GM12801 (cell line): ENCODE measurements around the gene SCYL1.

Experiments used
- CTCF ChIP-seq: IDR thresholded peaks from one replicate; pipeline ENCODE4 v1.5.1; 2011; ENCODE audit warnings: control low read depth; ENCODE audit not compliant: insufficient read length; ENCODE audit errors: extremely low read depth

Gene SCYL1

DNA sequence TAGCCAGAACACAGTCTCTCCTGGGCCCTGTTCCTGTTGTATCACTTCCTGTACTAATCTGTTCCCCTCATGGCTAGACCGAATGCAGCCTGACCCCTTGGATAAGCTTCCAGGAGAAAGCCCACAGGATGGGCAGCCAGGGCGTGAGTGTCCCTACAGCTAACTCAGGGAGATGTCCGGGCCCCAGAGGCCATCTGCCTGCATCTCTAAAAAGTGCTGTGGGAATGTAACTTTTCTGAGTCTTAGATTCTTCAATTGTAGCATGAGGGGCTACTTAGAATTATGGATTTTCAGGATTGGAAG is 33.8 kb upstream of the SCYL1 start:
- TF ChIP-seq CTCF: no peak

- no peak for TF ChIP-seq CTCF
Measured at GRCh38 chr11:65491614-65492386, 33.1 kb upstream of the SCYL1 start.

GRCh38 chr11:65492387-65492636 is 32.6 kb upstream of the SCYL1 start:
- TF ChIP-seq CTCF: no peak

DNA sequence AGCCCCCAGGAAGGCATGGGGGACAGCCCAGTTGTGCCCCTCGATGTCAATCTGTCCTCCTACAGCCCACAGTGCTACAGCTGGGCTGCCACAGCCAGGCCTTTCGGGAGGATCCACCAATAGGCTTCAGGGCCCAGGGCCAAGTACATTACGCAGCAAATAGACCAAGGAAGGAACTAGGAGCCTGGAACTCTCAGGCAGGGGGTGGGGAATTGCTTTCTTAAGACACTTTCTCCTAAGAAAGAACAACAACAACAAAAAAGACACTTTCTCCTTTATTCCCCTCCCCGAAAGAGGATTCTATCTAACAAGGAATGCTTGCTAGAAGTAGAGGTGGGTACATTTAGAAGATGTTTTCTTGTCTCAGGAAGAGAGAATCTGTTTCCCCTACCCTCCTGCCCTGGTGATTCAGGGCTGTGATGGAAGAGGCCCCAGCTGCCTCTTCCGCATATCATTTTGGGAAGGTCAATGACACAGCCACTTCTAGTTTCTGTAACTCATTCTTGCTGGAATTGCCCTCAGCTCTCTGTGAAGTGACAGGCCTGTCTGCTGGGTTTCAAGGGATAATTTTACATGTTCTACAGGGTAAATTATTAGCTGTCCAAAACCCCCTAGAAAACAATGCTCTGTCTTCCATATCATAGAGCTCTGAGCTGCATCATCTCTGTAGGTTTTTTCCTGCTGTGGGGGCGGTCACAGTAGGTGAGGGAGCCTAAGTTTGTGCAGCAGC is 32.1 kb upstream of the SCYL1 start:
- no peak for TF ChIP-seq CTCF

- TF ChIP-seq CTCF: no peak
Measured at GRCh38 chr11:65493367-65494176, 31.3 kb upstream of the SCYL1 start.

DNA sequence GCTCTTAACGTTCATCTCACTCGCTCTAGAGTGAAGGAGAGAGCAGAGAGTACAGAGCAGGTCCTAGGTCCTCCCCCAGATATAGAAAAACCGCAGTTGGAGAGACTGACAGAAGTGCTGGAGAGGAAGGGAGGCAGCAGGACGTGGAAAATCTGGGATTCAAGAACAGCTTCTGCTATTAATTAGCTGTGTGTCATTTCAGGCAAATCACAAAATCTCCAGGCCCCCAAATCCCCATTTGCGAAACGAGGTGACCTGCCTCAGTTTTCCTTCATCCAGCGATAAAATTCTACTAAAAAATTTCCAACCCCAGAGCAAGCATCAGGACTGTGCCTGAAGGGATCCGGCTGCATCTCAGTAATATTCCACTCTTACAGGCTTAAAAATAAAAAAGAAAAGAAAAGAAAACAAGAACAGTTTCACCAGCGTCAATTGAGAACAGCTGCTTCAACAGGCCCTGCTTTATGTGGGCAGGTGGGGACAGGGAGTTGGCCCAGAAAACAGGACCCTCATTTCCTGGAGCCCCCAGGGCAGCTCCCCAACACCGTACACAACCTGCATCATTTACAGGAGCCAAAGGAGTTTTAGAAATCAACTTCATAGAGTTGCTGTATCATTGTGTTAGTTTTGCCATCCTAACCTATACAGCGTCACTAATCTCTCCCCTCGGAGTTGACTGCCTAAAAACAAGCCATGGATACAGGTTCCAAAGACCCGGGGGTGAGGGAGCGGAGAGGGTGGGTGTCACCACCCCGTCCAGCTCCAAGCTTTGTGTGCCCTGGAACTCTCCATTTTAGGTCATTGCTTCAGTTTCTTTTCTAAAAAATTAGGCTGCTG is 28.4 kb upstream of the SCYL1 start:
- no peak for TF ChIP-seq CTCF
